H9 (cell line): ENCODE measurements around the gene COLQ. TPM values are rescaled to one million over a fixed set of nuclear protein-coding genes. Genes with fewer than 3 reads are reported as not detected.
A peak's percentile ranks its signal among the peaks of the same experiment; 100 is the strongest.

Experiments
- DNase-seq: peaks from one replicate; pipeline ENCODE4 v3.0.0-alpha.2; 2017
- H2AFZ ChIP-seq: one replicate; pipeline ENCODE4 v1.6.1; 2013; ENCODE audit warnings: mild to moderate bottlenecking, low read length, control low read depth, moderate library complexity
- H2AK5ac ChIP-seq: 2 replicates; pipeline ENCODE4 v1.6.1; 2013; ENCODE audit warnings: low read length, control low read depth, mixed read lengths; ENCODE audit not compliant: insufficient read length
- H2BK120ac ChIP-seq: one replicate; pipeline ENCODE4 v1.6.1; 2013; ENCODE audit warnings: low read depth, mild to moderate bottlenecking, low read length, control low read depth, inconsistent platforms; ENCODE audit not compliant: poor library complexity, severe bottlenecking
- H2BK12ac ChIP-seq: 2 replicates; pipeline ENCODE4 v1.6.1; 2013; ENCODE audit warnings: low read length, control low read depth, mixed read lengths, low read depth; ENCODE audit not compliant: insufficient read length
- H2BK15ac ChIP-seq: 2 replicates; pipeline ENCODE4 v1.6.1; 2013; ENCODE audit warnings: low read depth, low read length, control low read depth
- H2BK20ac ChIP-seq: one replicate; pipeline ENCODE4 v1.6.1; 2013; ENCODE audit warnings: low read depth, mild to moderate bottlenecking, low read length, control low read depth, inconsistent platforms; ENCODE audit not compliant: poor library complexity, severe bottlenecking
- H2BK5ac ChIP-seq: 2 replicates; pipeline ENCODE4 v1.6.1; 2013; ENCODE audit warnings: low read length, control low read depth, mixed read lengths; ENCODE audit not compliant: insufficient read length
- H3K14ac ChIP-seq: 2 replicates; pipeline ENCODE4 v1.6.1; 2013; ENCODE audit warnings: low read length, control low read depth; ENCODE audit not compliant: insufficient read depth
- H3K18ac ChIP-seq: 2 replicates; pipeline ENCODE4 v1.6.1; 2013; ENCODE audit warnings: low read depth, mild to moderate bottlenecking, mixed read lengths, low read length, control low read depth; ENCODE audit not compliant: insufficient read length
- H3K23ac ChIP-seq: 2 replicates; pipeline ENCODE4 v1.6.1; 2013; ENCODE audit warnings: low read length, control low read depth, mixed read lengths, low read depth; ENCODE audit not compliant: insufficient read length
- H3K23me2 ChIP-seq: 2 replicates; pipeline ENCODE4 v1.6.1; 2013; ENCODE audit warnings: low read depth, mild to moderate bottlenecking, mixed read lengths, low read length, control low read depth; ENCODE audit not compliant: insufficient read length, poor library complexity, severe bottlenecking
- H3K27ac ChIP-seq: 2 replicates; pipeline ENCODE4 v1.5.1; 2013; ENCODE audit warnings: low read length, control low read depth, mixed read lengths, low read depth; ENCODE audit not compliant: insufficient read length
- H3K27me3 ChIP-seq: 2 replicates; pipeline ENCODE4 v1.6.1; 2013; ENCODE audit warnings: low read length, control low read depth, inconsistent platforms; ENCODE audit not compliant: insufficient read depth
- H3K4ac ChIP-seq: 2 replicates; pipeline ENCODE4 v1.6.1; 2013; ENCODE audit warnings: low read depth, mild to moderate bottlenecking, control low read depth, inconsistent platforms, low read length, moderate library complexity
- H3K4me1 ChIP-seq: 2 replicates; pipeline ENCODE4 v1.6.1; 2013; ENCODE audit warnings: low read length, control low read depth, inconsistent platforms; ENCODE audit not compliant: insufficient read depth
- H3K4me2 ChIP-seq: 2 replicates; pipeline ENCODE4 v1.6.1; 2013; ENCODE audit warnings: low read length, control low read depth, mixed read lengths; ENCODE audit not compliant: insufficient read length, insufficient read depth
- H3K56ac ChIP-seq: 2 replicates; pipeline ENCODE4 v1.6.1; 2013; ENCODE audit warnings: low read depth, mild to moderate bottlenecking, mixed read lengths, low read length, control low read depth; ENCODE audit not compliant: insufficient read length
- H3K79me1 ChIP-seq: 2 replicates; pipeline ENCODE4 v1.6.1; 2013; ENCODE audit warnings: low read depth, mild to moderate bottlenecking, moderate library complexity, low read length, control low read depth, inconsistent platforms; ENCODE audit not compliant: insufficient read depth, poor library complexity, severe bottlenecking
- H3K79me2 ChIP-seq: 2 replicates; pipeline ENCODE4 v1.6.1; 2013; ENCODE audit warnings: low read length, control low read depth, inconsistent platforms; ENCODE audit not compliant: insufficient read depth
- H3K9ac ChIP-seq: 2 replicates; pipeline ENCODE4 v1.6.1; 2013; ENCODE audit warnings: low read length, control low read depth, mixed read lengths; ENCODE audit not compliant: insufficient read length; ENCODE audit errors: extremely low read depth
- H3K9me3 ChIP-seq: one replicate; pipeline ENCODE4 v1.6.1; 2013; ENCODE audit warnings: low read depth, low read length, inconsistent platforms; ENCODE audit not compliant: control insufficient read depth
- H3T11ph ChIP-seq: one replicate; pipeline ENCODE4 v1.6.1; 2013; ENCODE audit warnings: mild to moderate bottlenecking, low read length, control low read depth, inconsistent platforms
- H4K20me1 ChIP-seq: one replicate; pipeline ENCODE4 v1.6.1; 2013; ENCODE audit not compliant: control insufficient read depth, insufficient read length, insufficient read depth
- H4K5ac ChIP-seq: 2 replicates; pipeline ENCODE4 v1.6.1; 2013; ENCODE audit warnings: low read depth, mild to moderate bottlenecking, mixed read lengths, low read length, control low read depth; ENCODE audit not compliant: insufficient read length
- H4K8ac ChIP-seq: replicated peaks from 2 replicates; pipeline ENCODE4 v1.6.1; 2013; ENCODE audit warnings: low read length, control low read depth, mixed read lengths, low read depth; ENCODE audit not compliant: insufficient read length
- H4K91ac ChIP-seq: 2 replicates; pipeline ENCODE4 v1.6.1; 2013; ENCODE audit warnings: low read depth, mild to moderate bottlenecking, moderate library complexity, mixed read lengths, low read length, control low read depth; ENCODE audit not compliant: insufficient read length
- H3K27ac Mint-ChIP-seq, 3 experiments: 2 replicates in 2 of 3; 3 replicates in 1 of 3; pipeline ENCODE4 v1.8.0; 2020 to 2021; ENCODE audit warnings: mixed read lengths in 3 of 3, mild to moderate bottlenecking in 1 of 3, moderate library complexity in 1 of 3
- H3K27me3 Mint-ChIP-seq: 2 replicates; pipeline ENCODE4 v1.8.0; 2021; ENCODE audit warnings: low read depth, mild to moderate bottlenecking, moderate library complexity, mixed read lengths
- H3K36me3 Mint-ChIP-seq, 3 experiments: 2 replicates in 2 of 3; 3 replicates in 1 of 3; pipeline ENCODE4 v1.8.0; 2020 to 2021; ENCODE audit warnings: low read depth in 3 of 3, mixed read lengths in 3 of 3; ENCODE audit not compliant: insufficient read depth in 1 of 3
- H3K4me1 Mint-ChIP-seq, 2 experiments: 2 replicates each; pipeline ENCODE4 v1.8.0; 2020; ENCODE audit warnings: mixed read lengths in 2 of 2
- H3K4me3 Mint-ChIP-seq, 2 experiments: 2 replicates in 1 of 2; 3 replicates in 1 of 2; pipeline ENCODE4 v1.8.0; 2020 to 2021; ENCODE audit warnings: mild to moderate bottlenecking in 2 of 2, mixed read lengths in 2 of 2, moderate library complexity in 1 of 2
- H3K9me3 Mint-ChIP-seq, 2 experiments: 2 replicates in 1 of 2; 3 replicates in 1 of 2; pipeline ENCODE4 v1.8.0; 2020; ENCODE audit warnings: mild to moderate bottlenecking in 2 of 2, mixed read lengths in 2 of 2, moderate library complexity in 1 of 2
- WGBS: extraction: QIAGEN DNeasy Blood & Tissue Kit; methylation state at CpG from one replicate; pipeline ENCODE4 v1.1.7; 2013; ENCODE audit warnings: missing lambda C conversion rate, low lambda C conversion rate, mixed read lengths; ENCODE audit not compliant: insufficient read length; ENCODE audit errors: extremely low coverage; 5-methylcytosine and 5-hydroxymethylcytosine counted together
- total RNA-seq: library from RNA; stranded (reverse); gene quantifications from 2 replicates; pipeline ENCODE4 v1.2.1, GENCODE V29; 2021
- TF ChIP-seq, protein P1 (sequence below): fragments of 200-600 bp; sonication (generic); conservative IDR thresholded peaks from 3 replicates; pipeline ENCODE4 v1.8.0; 2021; ENCODE audit warnings: antibody characterized with exemption, mild to moderate bottlenecking

Gene COLQ
- total RNA-seq, 1 experiment from 2014 or later = 0.61 TPM

- H3K79me1 ChIP-seq = no peaks in the 10 kb centered on the region
- H4K20me1 ChIP-seq = no peaks in the 10 kb centered on the region
- peaks cover 5 to 12% of the 10 kb centered on the region in 2 experiments; a peak in 3 of 4 replicates for H3K4me1 Mint-ChIP-seq
- H3K9me3 Mint-ChIP-seq = no peaks in the 10 kb centered on the region
- H3K27me3 Mint-ChIP-seq = peaks cover 11% of the 10 kb centered on the region
- H3K18ac ChIP-seq = no peak overlapping the region
- no peak overlapping the region for H3K4me3 Mint-ChIP-seq
- no peak overlapping the region for H3K4me2 ChIP-seq
- H3K27ac ChIP-seq = no peak overlapping the region
- H3K9me3 ChIP-seq = no peaks in the 10 kb centered on the region
- no peak overlapping the region for H3K56ac ChIP-seq
- H2BK20ac ChIP-seq = no peak overlapping the region
- H3K27ac Mint-ChIP-seq = peak overlapping the region in 1 of 3 experiments; percentile 68; a peak in 1 of 7 replicates
- H2BK5ac ChIP-seq = no peak overlapping the region
- no peaks in the 10 kb centered on the region for H3K36me3 Mint-ChIP-seq
- WGBS = no CpG with 5 or more reads among the region's 8 CpGs
- no peaks in the 10 kb centered on the region for H3K27me3 ChIP-seq
- H2AK5ac ChIP-seq = no peak overlapping the region
- no peak for DNase-seq
- H2BK12ac ChIP-seq = no peak overlapping the region
- no peak overlapping the region for H2AFZ ChIP-seq
- no peak overlapping the region for H2BK15ac ChIP-seq
- H3K4me1 ChIP-seq = no peaks in the 10 kb centered on the region
- no peaks in the 10 kb centered on the region for H3K23me2 ChIP-seq
- no peak overlapping the region for H3T11ph ChIP-seq
- no peak overlapping the region for H2BK120ac ChIP-seq
- H3K23ac ChIP-seq = no peak overlapping the region
- no peak overlapping the region for H4K8ac ChIP-seq
- no peak overlapping the region for H3K14ac ChIP-seq
- H4K5ac ChIP-seq = no peak overlapping the region
- H4K91ac ChIP-seq = no peak overlapping the region
- no peak overlapping the region for H3K4ac ChIP-seq
- H3K9ac ChIP-seq = no peak overlapping the region
- H3K79me2 ChIP-seq = no peaks in the 10 kb centered on the region
- TF ChIP-seq, protein P1, sequence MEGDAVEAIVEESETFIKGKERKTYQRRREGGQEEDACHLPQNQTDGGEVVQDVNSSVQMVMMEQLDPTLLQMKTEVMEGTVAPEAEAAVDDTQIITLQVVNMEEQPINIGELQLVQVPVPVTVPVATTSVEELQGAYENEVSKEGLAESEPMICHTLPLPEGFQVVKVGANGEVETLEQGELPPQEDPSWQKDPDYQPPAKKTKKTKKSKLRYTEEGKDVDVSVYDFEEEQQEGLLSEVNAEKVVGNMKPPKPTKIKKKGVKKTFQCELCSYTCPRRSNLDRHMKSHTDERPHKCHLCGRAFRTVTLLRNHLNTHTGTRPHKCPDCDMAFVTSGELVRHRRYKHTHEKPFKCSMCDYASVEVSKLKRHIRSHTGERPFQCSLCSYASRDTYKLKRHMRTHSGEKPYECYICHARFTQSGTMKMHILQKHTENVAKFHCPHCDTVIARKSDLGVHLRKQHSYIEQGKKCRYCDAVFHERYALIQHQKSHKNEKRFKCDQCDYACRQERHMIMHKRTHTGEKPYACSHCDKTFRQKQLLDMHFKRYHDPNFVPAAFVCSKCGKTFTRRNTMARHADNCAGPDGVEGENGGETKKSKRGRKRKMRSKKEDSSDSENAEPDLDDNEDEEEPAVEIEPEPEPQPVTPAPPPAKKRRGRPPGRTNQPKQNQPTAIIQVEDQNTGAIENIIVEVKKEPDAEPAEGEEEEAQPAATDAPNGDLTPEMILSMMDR = no peak
Observed at GRCh38 chr3:15502616-15503015, 18.9 kb downstream of the COLQ start.
